Gastrocnemius medialis (tissue), 4 donors: ENCODE results near the gene KCNAB1. TPM values are rescaled to one million over a fixed set of nuclear protein-coding genes. Genes with fewer than 3 reads are reported as not detected.

Experiments
- ATAC-seq, 2 donors: fragments of 150-250 bp; one replicate each; pipeline ENCODE4 v1.9.1; 2016
- DNase-seq, 2 donors: peaks; one replicate each; pipeline ENCODE4 v3.0.0-alpha.2; 2019
- H3K27ac ChIP-seq, 4 donors: fragments of 200-600 bp; sonication (generic); 1 replicate in 1 of 4; 2 replicates in 3 of 4; pipeline ENCODE4 v1.5.1; 2016 to 2018; ENCODE audit warnings: mild to moderate bottlenecking in 2 of 4, moderate library complexity in 1 of 4
- H3K27me3 ChIP-seq, 3 donors: fragments of 200-600 bp; sonication (generic) in 2 of 3; 1 replicate in 1 of 3; 2 replicates in 2 of 3; pipeline versions ENCODE4 v1.5.1 to v1.6.0; 2016 to 2019; ENCODE audit warnings: mild to moderate bottlenecking in 1 of 3, moderate library complexity in 1 of 3
- H3K36me3 ChIP-seq, 2 donors: fragments of 200-600 bp; sonication (generic) in 1 of 2; one replicate each; pipeline ENCODE4 v1.5.1; 2017 to 2018
- H3K4me1 ChIP-seq, 2 donors: fragments of 200-600 bp; sonication (generic) in 1 of 2; one replicate each; pipeline ENCODE4 v1.5.1; 2016 to 2017; ENCODE audit warnings: mild to moderate bottlenecking in 2 of 2
- H3K4me3 ChIP-seq, 4 donors: fragments of 200-600 bp; sonication (generic) in 3 of 4; 1 replicate in 1 of 4; 2 replicates in 3 of 4; pipeline ENCODE4 v1.5.1; 2016 to 2019; ENCODE audit warnings: mild to moderate bottlenecking in 2 of 4
- H3K9me3 ChIP-seq, 3 donors: fragments of 200-600 bp; sonication (generic) in 2 of 3; 1 replicate in 1 of 3; 2 replicates in 2 of 3; pipeline ENCODE4 v1.5.1; 2016 to 2019
- POLR2A ChIP-seq, 2 donors: fragments of 450-650 bp; IDR thresholded peaks; one replicate each; pipeline ENCODE4 v1.6.1; 2017; ENCODE audit warnings: antibody characterized with exemption in 2 of 2, mild to moderate bottlenecking in 2 of 2, moderate library complexity in 2 of 2
- in situ Hi-C, 4 donors: fragments of 200-750 bp; cut with MboI; loops; one replicate each; pipeline versions ENCODE4 v1.15.0 to v1.8.0; 2017; ENCODE audit warnings: low sequenced_read_pairs in 4 of 4
- intact Hi-C: fragments of 100-400 bp; cut with DNase I; formaldehyde crosslinking; loops from one replicate; pipeline ENCODE4 v1.15.1; 2023; ENCODE audit warnings: low total_unique reads
- total RNA-seq, 4 donors: library from RNA; depleted of rRNA; stranded (reverse); fragments of >200 nt; gene quantifications; one replicate each; pipeline versions ENCODE4 v1.1.0 to v1.2.3, GENCODE V29; 2016
- TF ChIP-seq, protein P1 (sequence below), 5 experiments: fragments of 450-650 bp in 3 of 5; fragments of 200-600 bp in 2 of 5; sonication (generic) in 2 of 5; IDR thresholded peaks in 4 of 5; conservative IDR thresholded peaks in 1 of 5; 1 replicate in 4 of 5; 2 replicates in 1 of 5; pipeline ENCODE4 v1.5.1; 2016 to 2019; ENCODE audit warnings: antibody characterized with exemption in 5 of 5, mild to moderate bottlenecking in 3 of 5, moderate library complexity in 3 of 5

Gene KCNAB1
- total RNA-seq, 4 donors from 2014 or later: 0.46 to 3.6 (median 1.9) TPM

GRCh38 chr3:156145866-156146265 is 25.5 kb downstream of the KCNAB1 start:
- ATAC-seq: no peak
- Histone ChIP-seq H3K27ac (no peak overlapping the region), H3K9me3 (no peaks in the 10 kb centered on the region), H3K27me3 (no peaks in the 10 kb centered on the region), H3K4me3 (no peak overlapping the region), H3K36me3 (no peaks in the 10 kb centered on the region), H3K4me1 (peaks cover 9 to 20% of the 10 kb centered on the region in 2 donors)
- DNase-seq: no peak
- intact Hi-C loops: no loop called here
- in situ Hi-C loops: loop anchor here in 3 of 4 donors (5.0 to 10.0 kb wide), 3 partner anchors 359 to 399 kb away; no protein-coding TSS in a partner anchor
- no peak for TF ChIP-seq POLR2A (IDR thresholded peaks at IDR 0.05)
- TF ChIP-seq, protein P1, sequence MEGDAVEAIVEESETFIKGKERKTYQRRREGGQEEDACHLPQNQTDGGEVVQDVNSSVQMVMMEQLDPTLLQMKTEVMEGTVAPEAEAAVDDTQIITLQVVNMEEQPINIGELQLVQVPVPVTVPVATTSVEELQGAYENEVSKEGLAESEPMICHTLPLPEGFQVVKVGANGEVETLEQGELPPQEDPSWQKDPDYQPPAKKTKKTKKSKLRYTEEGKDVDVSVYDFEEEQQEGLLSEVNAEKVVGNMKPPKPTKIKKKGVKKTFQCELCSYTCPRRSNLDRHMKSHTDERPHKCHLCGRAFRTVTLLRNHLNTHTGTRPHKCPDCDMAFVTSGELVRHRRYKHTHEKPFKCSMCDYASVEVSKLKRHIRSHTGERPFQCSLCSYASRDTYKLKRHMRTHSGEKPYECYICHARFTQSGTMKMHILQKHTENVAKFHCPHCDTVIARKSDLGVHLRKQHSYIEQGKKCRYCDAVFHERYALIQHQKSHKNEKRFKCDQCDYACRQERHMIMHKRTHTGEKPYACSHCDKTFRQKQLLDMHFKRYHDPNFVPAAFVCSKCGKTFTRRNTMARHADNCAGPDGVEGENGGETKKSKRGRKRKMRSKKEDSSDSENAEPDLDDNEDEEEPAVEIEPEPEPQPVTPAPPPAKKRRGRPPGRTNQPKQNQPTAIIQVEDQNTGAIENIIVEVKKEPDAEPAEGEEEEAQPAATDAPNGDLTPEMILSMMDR (IDR thresholded peaks at IDR 0.05 in 4 of 5, conservative IDR thresholded peaks at IDR 0.05 in 1 of 5): no peak

DNA sequence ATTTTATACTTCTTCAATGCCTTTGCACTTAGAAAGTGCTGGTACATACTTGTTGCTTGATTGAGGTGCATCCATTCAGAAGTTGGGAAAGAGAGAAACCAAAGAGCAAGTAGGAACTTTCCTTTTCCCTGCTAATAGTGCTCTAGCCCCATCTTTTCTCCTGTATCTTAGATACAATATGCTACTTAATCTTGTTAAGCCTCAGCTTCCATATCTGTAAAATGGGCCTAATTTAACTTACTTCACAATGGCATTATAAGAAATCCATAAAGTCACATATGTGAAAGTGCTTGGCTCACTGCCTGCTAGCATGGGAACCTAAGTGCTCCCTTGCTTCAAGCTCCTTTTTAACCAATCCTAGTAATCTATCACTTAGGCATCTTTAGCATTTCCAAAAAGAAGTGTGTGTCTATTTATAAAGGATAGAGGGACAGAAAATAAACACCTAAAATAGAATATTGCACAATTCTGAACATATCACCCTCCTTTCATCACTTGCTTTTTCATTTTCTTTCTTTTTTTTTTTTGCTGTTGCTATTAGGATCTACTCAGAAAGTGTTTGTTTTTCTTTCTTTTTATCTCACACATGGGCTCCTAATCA is 28.1 kb downstream of the KCNAB1 start:
- no peaks in the 10 kb centered on the region for H3K9me3 ChIP-seq
- intact Hi-C loops (no loop called here), in situ Hi-C loops (loop anchor here in 3 of 4 donors (5.0 to 10.0 kb wide), 3 partner anchors 356 to 396 kb away; no protein-coding TSS in a partner anchor)
- DNase-seq (no peak), ATAC-seq (no peak)
- no peak overlapping the region for H3K4me3 ChIP-seq
- no peaks in the 10 kb centered on the region for H3K36me3 ChIP-seq
- peaks cover 9 to 20% of the 10 kb centered on the region in 2 donors for H3K4me1 ChIP-seq
- no peaks in the 10 kb centered on the region for H3K27me3 ChIP-seq
- H3K27ac ChIP-seq: peak overlapping the region; percentile 14 to 64 (median 54)
- TF ChIP-seq, protein P1 (IDR thresholded peaks at IDR 0.05 in 4 of 5, conservative IDR thresholded peaks at IDR 0.05 in 1 of 5): no peak
- TF ChIP-seq POLR2A (IDR thresholded peaks at IDR 0.05): no peak

GRCh38 chr3:156148946-156149381 is 28.6 kb downstream of the KCNAB1 start:
- H3K4me1 ChIP-seq: peaks cover 9 to 20% of the 10 kb centered on the region in 2 donors
- no peak overlapping the region for H3K4me3 ChIP-seq
- DNase-seq: no peak
- in situ Hi-C loops: loop anchor here in 3 of 4 donors (5.0 to 10.0 kb wide), 3 partner anchors 356 to 396 kb away; no protein-coding TSS in a partner anchor
- H3K27ac ChIP-seq: peak overlapping the region; percentile 14 to 64 (median 54)
- TF ChIP-seq, protein P1 (IDR thresholded peaks at IDR 0.05 in 4 of 5, conservative IDR thresholded peaks at IDR 0.05 in 1 of 5): no peak
- TF ChIP-seq POLR2A (IDR thresholded peaks at IDR 0.05): no peak
- peak; percentile 26 to 39 for ATAC-seq
- H3K9me3 ChIP-seq: no peaks in the 10 kb centered on the region
- H3K36me3 ChIP-seq: no peaks in the 10 kb centered on the region
- intact Hi-C loops: no loop called here
- no peaks in the 10 kb centered on the region for H3K27me3 ChIP-seq

GRCh38 chr3:156149876-156150275 is 29.5 kb downstream of the KCNAB1 start:
- H3K36me3 ChIP-seq: no peaks in the 10 kb centered on the region
- intact Hi-C loops (loop anchor here (1.0 to 10.0 kb wide), 5 partner anchors 301 to 931 kb away; partner anchors contain the start of gene TIPARP), in situ Hi-C loops (loop anchor here (5.0 to 25.0 kb wide), 5 partner anchors 355 to 937 kb away; no protein-coding TSS in a partner anchor)
- DNase-seq (no peak), ATAC-seq (no peak)
- peaks cover 9 to 20% of the 10 kb centered on the region in 2 donors for H3K4me1 ChIP-seq
- H3K9me3 ChIP-seq: no peaks in the 10 kb centered on the region
- TF ChIP-seq, protein P1 (IDR thresholded peaks at IDR 0.05 in 4 of 5, conservative IDR thresholded peaks at IDR 0.05 in 1 of 5): no peak
- H3K4me3 ChIP-seq: no peak overlapping the region
- no peaks in the 10 kb centered on the region for H3K27me3 ChIP-seq
- peak overlapping the region; percentile 14 to 64 (median 54) for H3K27ac ChIP-seq
